BLaER1 treated with 17β-estradiol and CSF1 and Interleukin-3, amounts not matched to agents 10 nM and 100 nM (cell line): ENCODE data around the gene DNAH17.

ENCODE experiments used
- H3K27ac ChIP-seq, 11 experiments: shearing (Covaris generic); formaldehyde crosslinking; 2 replicates each; pipeline ENCODE4 v1.8.1; 2022
- H3K27me3 ChIP-seq, 11 experiments: shearing (Covaris generic); formaldehyde crosslinking; 2 replicates each; pipeline ENCODE4 v1.8.1; 2022
- H3K36me3 ChIP-seq, 11 experiments: shearing (Covaris generic); formaldehyde crosslinking; 2 replicates each; pipeline ENCODE4 v1.8.1; 2022
- H3K4me1 ChIP-seq, 10 experiments: shearing (Covaris generic); formaldehyde crosslinking; 2 replicates each; pipeline ENCODE4 v1.8.1; 2022
- H3K4me2 ChIP-seq, 11 experiments: shearing (Covaris generic); formaldehyde crosslinking; 2 replicates each; pipeline ENCODE4 v1.8.1; 2022
- H3K4me3 ChIP-seq, 10 experiments: shearing (Covaris generic); formaldehyde crosslinking; 2 replicates each; pipeline ENCODE4 v1.8.1; 2022
- H3K9ac ChIP-seq, 11 experiments: shearing (Covaris generic); formaldehyde crosslinking; 2 replicates each; pipeline ENCODE4 v1.8.1; 2022
- H3K9me3 ChIP-seq, 11 experiments: shearing (Covaris generic); formaldehyde crosslinking; replicated peaks in 1 of 11; 2 replicates each; pipeline ENCODE4 v1.8.1; 2022
- H4K20me1 ChIP-seq, 11 experiments: shearing (Covaris generic); formaldehyde crosslinking; 2 replicates each; pipeline ENCODE4 v1.8.1; 2022
- Cebpa-rat ChIP-seq, 11 experiments: shearing (Covaris generic); IDR thresholded peaks; 2 replicates each; pipeline ENCODE4 v1.8.1; 2022

The DNAH17 gene

DNA sequence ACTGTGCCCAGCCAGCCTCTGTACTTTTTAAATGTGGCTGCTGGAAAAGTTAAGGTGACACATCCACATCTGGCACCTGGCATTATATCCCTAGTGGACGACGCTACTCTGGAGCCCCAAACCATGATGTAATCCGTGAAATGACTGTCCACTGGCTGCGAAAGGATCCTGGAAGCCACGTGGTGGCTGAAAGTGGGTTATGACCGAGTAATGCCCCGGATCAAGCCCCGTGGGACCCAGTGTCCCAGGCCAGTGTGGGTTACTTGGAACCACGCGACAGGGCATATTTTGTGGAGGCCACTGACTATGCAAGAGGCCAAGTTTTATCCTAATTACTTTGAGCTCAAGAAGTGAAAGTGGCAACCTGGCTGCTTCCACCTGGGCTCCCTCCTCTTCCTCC lies 119.1 kb downstream of the DNAH17 start:
- no peak overlapping the region for H3K4me3 ChIP-seq
- no peaks in the 10 kb centered on the region for H4K20me1 ChIP-seq
- H3K27ac ChIP-seq = no peak overlapping the region
- no peak overlapping the region for H3K4me2 ChIP-seq
- H3K36me3 ChIP-seq = no peaks in the 10 kb centered on the region; a peak in 1 of 22 replicates
- no peaks in the 10 kb centered on the region for H3K27me3 ChIP-seq
- H3K4me1 ChIP-seq = peaks cover 0 to 13% (median 6%) of the 10 kb centered on the region in 10 experiments; a peak in 9 of 20 replicates
- TF ChIP-seq Cebpa-rat (IDR thresholded peaks at IDR 0.05) = no peak
- no peak overlapping the region; a peak in 1 of 22 replicates for H3K9ac ChIP-seq
- no peaks in the 10 kb centered on the region for H3K9me3 ChIP-seq

DNA sequence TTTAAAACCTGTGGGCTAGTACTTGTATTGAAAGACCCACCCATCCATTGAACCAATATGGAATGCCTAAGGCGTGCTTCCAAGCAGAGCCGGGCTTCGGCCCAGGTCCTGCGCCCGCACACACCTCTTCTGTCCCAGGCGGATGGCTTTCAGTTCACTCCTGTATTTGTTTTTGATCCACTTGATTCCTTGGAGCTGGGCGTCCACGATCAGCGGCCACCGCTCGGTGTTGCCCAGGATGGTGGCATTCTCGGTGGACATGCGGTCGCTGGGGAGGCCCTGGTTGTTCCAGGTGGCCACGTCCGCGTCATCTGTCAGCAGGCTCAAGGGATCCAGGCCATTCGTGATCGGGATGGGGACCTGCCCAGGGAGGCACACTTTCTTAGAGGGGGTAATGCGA lies 122.8 kb downstream of the DNAH17 start:
- H3K4me3 ChIP-seq = no peak overlapping the region
- no peak overlapping the region for H3K4me2 ChIP-seq
- peaks cover 28 to 40% (median 34%) of the 10 kb centered on the region in 10 experiments for H3K4me1 ChIP-seq
- H4K20me1 ChIP-seq = peaks cover 0 to 6% (median 0%) of the 10 kb centered on the region in 11 experiments; a peak in 1 of 22 replicates
- 0 out of 22 replicates have a peak, but pooled peaks cover 0 to under 1% (median 0%) of the 10 kb centered on the region in 11 experiments for H3K36me3 ChIP-seq
- no peaks in the 10 kb centered on the region for H3K9me3 ChIP-seq
- TF ChIP-seq Cebpa-rat (IDR thresholded peaks at IDR 0.05) = no peak
- H3K9ac ChIP-seq = no peak overlapping the region
- H3K27ac ChIP-seq = no peak overlapping the region
- no peaks in the 10 kb centered on the region for H3K27me3 ChIP-seq

DNA sequence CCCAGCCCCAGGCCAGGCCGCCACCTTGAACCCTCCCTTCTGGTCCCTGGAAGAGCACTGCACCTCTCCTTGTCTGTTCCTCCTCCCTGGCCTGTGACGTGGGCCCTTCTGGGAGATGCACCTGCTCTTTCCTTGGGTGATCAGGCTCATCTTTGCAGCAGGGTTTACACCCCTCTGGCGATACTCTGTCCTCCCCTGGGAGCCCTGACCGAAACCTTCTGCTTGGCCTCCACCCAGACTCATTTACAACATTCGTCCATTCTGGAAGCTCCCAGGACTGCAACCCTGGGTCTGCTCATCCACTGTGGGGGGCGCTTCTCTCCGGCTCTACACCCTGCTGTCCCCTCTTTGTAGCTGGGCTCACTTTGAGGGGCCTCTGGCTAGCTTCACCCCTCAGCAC lies 125.4 kb downstream of the DNAH17 start:
- Histone ChIP-seq H3K4me1 (peaks cover 28 to 54% (median 36%) of the 10 kb centered on the region in 10 experiments), H4K20me1 (peaks cover 0 to 6% (median 0%) of the 10 kb centered on the region in 11 experiments; a peak in 1 of 22 replicates), H3K27ac (peak overlapping the region in 9 of 11 experiments; percentile 16 to 68 (median 62); a peak in 14 of 22 replicates), H3K9me3 (no peaks in the 10 kb centered on the region), H3K36me3 (0 out of 22 replicates have a peak, but pooled peaks cover 0 to 4% (median 0%) of the 10 kb centered on the region in 11 experiments), H3K4me2 (peak overlapping the region; percentile 62 to 96 (median 88)), H3K9ac (peak overlapping the region in 4 of 11 experiments; percentile 30 to 45 (median 38); a peak in 5 of 22 replicates), H3K4me3 (no peak overlapping the region), H3K27me3 (no peaks in the 10 kb centered on the region)
- TF ChIP-seq Cebpa-rat (IDR thresholded peaks at IDR 0.05) = no peak

DNA sequence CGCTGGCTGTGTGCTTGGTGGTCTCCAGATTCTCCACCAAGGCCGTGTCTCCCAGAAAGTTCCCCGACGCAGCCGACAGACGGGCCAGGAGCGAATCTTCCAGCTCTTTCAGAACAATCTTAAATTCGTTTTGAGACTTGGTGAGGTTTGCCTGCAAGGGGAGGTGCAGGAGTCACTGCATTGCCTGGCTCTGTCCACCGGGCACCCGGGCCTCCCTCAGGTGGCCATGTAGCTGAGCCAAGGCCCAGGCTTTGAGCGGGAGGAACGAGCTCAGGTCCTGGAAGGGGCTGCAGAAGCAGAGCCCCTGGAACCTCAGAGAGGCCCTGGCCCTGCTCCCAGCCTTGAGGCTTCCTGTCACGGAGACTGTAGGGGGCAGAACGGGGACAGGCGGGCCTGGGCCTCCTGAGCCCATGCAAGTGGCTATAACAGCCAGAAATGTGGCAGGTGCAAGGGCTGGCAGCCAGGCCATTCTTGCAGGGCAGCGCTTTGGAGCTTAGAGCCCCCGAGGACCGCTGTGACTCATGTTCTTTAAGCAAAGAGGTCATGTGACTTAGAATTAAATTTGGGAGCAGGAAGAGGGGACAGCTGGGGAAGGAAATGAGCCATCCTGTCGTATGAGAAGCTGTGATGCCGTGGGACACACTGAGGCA lies 126.4 kb downstream of the DNAH17 start:
- peak overlapping the region in 2 of 10 experiments; percentile 0 to 4; a peak in 1 of 20 replicates for H3K4me3 ChIP-seq
- peak overlapping the region in 9 of 11 experiments; percentile 16 to 68 (median 62); a peak in 16 of 22 replicates for H3K27ac ChIP-seq
- H3K27me3 ChIP-seq = no peaks in the 10 kb centered on the region
- H3K4me2 ChIP-seq = peak overlapping the region; percentile 62 to 96 (median 88)
- H4K20me1 ChIP-seq = peaks cover 0 to 6% (median 0%) of the 10 kb centered on the region in 11 experiments; a peak in 1 of 22 replicates
- H3K36me3 ChIP-seq = 0 out of 22 replicates have a peak, but pooled peaks cover 0 to 4% (median 0%) of the 10 kb centered on the region in 11 experiments
- H3K9me3 ChIP-seq = no peaks in the 10 kb centered on the region
- TF ChIP-seq Cebpa-rat (IDR thresholded peaks at IDR 0.05) = no peak
- peaks cover 24 to 49% (median 36%) of the 10 kb centered on the region in 10 experiments for H3K4me1 ChIP-seq
- peak overlapping the region in 8 of 11 experiments; percentile 12 to 55 (median 28); a peak in 12 of 22 replicates for H3K9ac ChIP-seq

DNA sequence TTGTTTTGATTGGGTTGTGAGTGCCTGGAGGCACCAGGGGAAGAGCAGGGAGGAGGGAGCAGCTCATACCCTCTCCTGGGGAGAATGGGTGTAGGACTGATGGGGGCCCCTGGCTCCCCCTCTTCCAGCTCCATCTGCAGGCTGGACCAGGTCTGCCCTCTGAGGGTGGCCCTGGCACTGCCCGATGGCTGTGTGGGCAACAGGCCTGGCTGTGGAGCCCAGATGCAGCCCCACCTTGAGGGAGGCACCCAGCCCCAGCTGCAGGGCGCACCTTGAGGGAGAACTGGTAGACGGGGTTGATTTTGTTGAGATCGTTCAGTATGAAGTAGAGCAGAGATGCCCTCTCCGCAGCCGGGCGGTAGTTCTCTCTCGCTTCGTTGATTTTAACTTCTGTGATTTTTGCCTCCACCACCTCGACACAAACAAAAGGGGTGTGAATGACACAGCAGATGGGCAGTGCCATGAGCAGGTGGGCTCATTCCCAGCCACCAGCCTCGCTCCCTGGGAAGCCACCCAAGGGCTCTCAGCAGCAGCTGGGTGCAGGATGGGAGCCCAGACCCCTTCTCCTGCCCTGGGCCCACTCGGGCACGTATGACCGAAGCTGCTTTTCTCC lies 127.1 kb downstream of the DNAH17 start:
- peak overlapping the region in 1 of 10 experiments; percentile 4; a peak in 2 of 20 replicates for H3K4me3 ChIP-seq
- peaks cover 22 to 45% (median 35%) of the 10 kb centered on the region in 10 experiments for H3K4me1 ChIP-seq
- peak overlapping the region; percentile 62 to 96 (median 88) for H3K4me2 ChIP-seq
- H3K9me3 ChIP-seq = no peaks in the 10 kb centered on the region
- TF ChIP-seq Cebpa-rat (IDR thresholded peaks at IDR 0.05) = no peak
- peak overlapping the region in 6 of 11 experiments; percentile 10 to 68 (median 46); a peak in 6 of 22 replicates for H3K27ac ChIP-seq
- H3K36me3 ChIP-seq = 0 out of 22 replicates have a peak, but pooled peaks cover 0 to 4% (median 0%) of the 10 kb centered on the region in 11 experiments
- peak overlapping the region in 6 of 11 experiments; percentile 12 to 55 (median 32); a peak in 6 of 22 replicates for H3K9ac ChIP-seq
- peaks cover 0 to 6% (median 0%) of the 10 kb centered on the region in 11 experiments; a peak in 1 of 22 replicates for H4K20me1 ChIP-seq
- H3K27me3 ChIP-seq = no peaks in the 10 kb centered on the region

DNA sequence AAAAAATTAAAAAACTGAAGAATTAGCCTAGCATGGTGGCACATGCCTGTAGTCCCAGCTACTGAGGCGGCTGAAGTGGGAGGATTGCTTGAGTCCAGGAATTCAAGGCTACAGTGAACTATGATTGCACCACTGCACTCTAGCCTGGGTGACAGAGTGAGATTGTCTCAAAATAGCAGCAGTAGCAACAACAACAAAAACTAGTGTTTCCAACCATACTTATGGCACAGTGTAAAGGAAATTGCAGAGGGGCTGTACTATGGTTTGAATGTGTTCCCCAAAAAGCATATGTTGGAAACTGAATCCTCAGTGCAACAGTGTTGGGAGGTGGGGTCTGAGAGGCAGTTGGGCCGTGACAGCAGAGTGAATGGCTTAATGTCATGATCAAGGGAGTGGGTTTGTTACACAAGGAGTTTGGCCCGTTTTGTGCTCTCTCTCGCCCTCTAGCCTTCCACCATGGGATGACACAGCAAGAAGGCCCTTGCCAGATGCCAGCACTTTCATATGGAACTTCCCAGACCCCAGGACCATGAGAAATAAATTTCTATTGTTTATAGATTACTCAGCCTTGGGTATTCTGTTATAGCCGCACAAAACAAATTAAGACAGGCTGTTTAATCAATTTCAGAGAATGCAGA lies 128.7 kb downstream of the DNAH17 start:
- Histone ChIP-seq H4K20me1 (peaks cover 0 to 6% (median 0%) of the 10 kb centered on the region in 11 experiments; a peak in 1 of 22 replicates), H3K4me1 (peaks cover 22 to 45% (median 35%) of the 10 kb centered on the region in 10 experiments), H3K9ac (no peak overlapping the region), H3K27ac (no peak overlapping the region), H3K36me3 (0 out of 22 replicates have a peak, but pooled peaks cover 0 to 4% (median 0%) of the 10 kb centered on the region in 11 experiments), H3K4me3 (no peak overlapping the region), H3K4me2 (peak overlapping the region in 3 of 11 experiments; percentile 2 to 9 (median 7); a peak in 3 of 22 replicates), H3K27me3 (no peaks in the 10 kb centered on the region), H3K9me3 (no peaks in the 10 kb centered on the region)
- TF ChIP-seq Cebpa-rat (IDR thresholded peaks at IDR 0.05) = no peak

DNA sequence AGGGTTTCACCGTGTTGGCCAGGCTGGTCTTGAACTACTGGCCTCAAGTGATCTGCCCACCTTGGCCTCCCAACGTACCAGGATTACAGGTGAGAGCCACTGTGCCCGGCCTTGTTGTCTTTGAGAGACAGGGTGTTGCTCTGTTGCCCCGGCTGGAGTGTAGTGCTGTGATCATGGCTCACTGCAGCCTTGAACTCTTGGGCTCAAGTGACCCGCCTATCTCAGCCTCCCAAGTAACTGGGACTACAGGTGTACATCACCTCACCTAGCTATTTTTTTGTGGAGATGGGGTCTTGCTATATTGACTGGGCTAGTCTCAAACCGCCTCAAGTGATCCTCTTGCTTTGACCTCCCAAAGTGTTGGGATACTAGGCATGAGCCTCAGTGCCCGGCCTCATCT lies 130.4 kb downstream of the DNAH17 start:
- peaks cover 0 to 6% (median 0%) of the 10 kb centered on the region in 11 experiments; a peak in 1 of 22 replicates for H4K20me1 ChIP-seq
- no peak overlapping the region for H3K27ac ChIP-seq
- peaks cover 28 to 52% (median 38%) of the 10 kb centered on the region in 10 experiments for H3K4me1 ChIP-seq
- H3K4me2 ChIP-seq = no peak overlapping the region
- TF ChIP-seq Cebpa-rat (IDR thresholded peaks at IDR 0.05) = no peak
- no peak overlapping the region for H3K4me3 ChIP-seq
- no peak overlapping the region for H3K9ac ChIP-seq
- H3K9me3 ChIP-seq = no peaks in the 10 kb centered on the region
- H3K27me3 ChIP-seq = no peaks in the 10 kb centered on the region
- H3K36me3 ChIP-seq = 0 out of 22 replicates have a peak, but pooled peaks cover 0 to 4% (median 0%) of the 10 kb centered on the region in 11 experiments

DNA sequence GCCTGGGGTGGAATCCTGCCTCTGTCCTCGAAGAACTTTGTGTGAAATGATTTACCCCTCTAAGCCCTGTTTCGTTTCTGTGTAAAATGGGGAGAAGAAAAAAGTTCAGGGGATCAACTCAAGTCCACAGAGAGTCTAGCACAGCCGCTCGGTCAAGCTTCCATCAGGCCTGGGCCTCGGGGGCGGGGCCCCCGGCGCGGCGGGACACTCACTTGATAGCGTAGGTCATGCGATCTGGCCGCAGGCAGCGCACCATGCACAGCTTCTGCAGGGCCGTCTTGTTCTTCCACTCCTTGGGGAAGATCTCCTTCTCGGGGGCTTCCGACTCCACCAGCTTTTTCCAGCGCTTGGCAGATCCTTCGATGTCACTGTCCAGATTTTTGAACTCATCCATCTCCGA lies 132.8 kb downstream of the DNAH17 start:
- Histone ChIP-seq H3K9ac (no peak overlapping the region), H3K4me3 (no peak overlapping the region), H3K4me1 (peaks cover 6 to 38% (median 25%) of the 10 kb centered on the region in 10 experiments; a peak in 17 of 20 replicates), H3K9me3 (no peaks in the 10 kb centered on the region), H3K36me3 (0 out of 22 replicates have a peak, but pooled peaks cover 0 to 3% (median 0%) of the 10 kb centered on the region in 11 experiments), H3K4me2 (no peak overlapping the region), H4K20me1 (no peaks in the 10 kb centered on the region), H3K27me3 (no peaks in the 10 kb centered on the region), H3K27ac (no peak overlapping the region)
- no peak for TF ChIP-seq Cebpa-rat (IDR thresholded peaks at IDR 0.05)
